Suprapubic skin (tissue), 4 donors: ENCODE results near the gene HAPLN1.

ENCODE experiments used
- EP300 ChIP-seq: sonication (generic); formaldehyde crosslinking; IDR thresholded peaks from one replicate; pipeline ENCODE4 v1.6.1; 2017; ENCODE audit warnings: antibody characterized with exemption
- POLR2A ChIP-seq, 2 donors: fragments of 450-650 bp; IDR thresholded peaks; one replicate each; pipeline ENCODE4 v1.6.1; 2017; ENCODE audit warnings: antibody characterized with exemption in 2 of 2, mild to moderate bottlenecking in 2 of 2, moderate library complexity in 2 of 2
- POLR2AphosphoS5 ChIP-seq, 3 donors: sonication (generic); formaldehyde crosslinking; IDR thresholded peaks; one replicate each; pipeline ENCODE4 v1.6.1; 2017; ENCODE audit warnings: antibody characterized with exemption in 3 of 3
- TF ChIP-seq, protein P1 (sequence below), 2 donors: fragments of 200-600 bp in 1 of 2; fragments of 450-650 bp in 1 of 2; sonication (generic) in 1 of 2; IDR thresholded peaks; one replicate each; pipeline ENCODE4 v1.5.1; 2016 to 2019; ENCODE audit warnings: antibody characterized with exemption in 2 of 2, mild to moderate bottlenecking in 1 of 2, moderate library complexity in 1 of 2

DNA sequence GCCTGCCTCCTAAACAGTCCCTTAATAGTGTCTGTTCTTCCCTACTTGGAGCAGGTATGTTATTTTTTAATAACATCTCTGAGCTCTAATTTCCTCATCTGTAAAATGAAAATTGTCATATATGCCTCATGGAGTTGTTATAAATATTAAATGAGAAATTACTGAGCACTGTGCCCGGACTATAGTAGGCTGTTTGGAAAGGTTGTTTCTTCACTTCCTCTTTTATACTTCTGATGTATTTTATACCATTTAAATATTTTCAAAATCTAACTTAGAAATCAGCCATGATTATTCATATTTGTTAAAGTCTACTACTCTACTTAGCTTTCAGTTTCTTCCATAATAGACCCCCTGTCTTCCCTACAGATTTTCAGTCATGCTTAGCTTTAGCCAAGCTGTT lies 30.5 kb upstream of the HAPLN1 start:
- TF ChIP-seq, protein P1, sequence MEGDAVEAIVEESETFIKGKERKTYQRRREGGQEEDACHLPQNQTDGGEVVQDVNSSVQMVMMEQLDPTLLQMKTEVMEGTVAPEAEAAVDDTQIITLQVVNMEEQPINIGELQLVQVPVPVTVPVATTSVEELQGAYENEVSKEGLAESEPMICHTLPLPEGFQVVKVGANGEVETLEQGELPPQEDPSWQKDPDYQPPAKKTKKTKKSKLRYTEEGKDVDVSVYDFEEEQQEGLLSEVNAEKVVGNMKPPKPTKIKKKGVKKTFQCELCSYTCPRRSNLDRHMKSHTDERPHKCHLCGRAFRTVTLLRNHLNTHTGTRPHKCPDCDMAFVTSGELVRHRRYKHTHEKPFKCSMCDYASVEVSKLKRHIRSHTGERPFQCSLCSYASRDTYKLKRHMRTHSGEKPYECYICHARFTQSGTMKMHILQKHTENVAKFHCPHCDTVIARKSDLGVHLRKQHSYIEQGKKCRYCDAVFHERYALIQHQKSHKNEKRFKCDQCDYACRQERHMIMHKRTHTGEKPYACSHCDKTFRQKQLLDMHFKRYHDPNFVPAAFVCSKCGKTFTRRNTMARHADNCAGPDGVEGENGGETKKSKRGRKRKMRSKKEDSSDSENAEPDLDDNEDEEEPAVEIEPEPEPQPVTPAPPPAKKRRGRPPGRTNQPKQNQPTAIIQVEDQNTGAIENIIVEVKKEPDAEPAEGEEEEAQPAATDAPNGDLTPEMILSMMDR (IDR thresholded peaks at IDR 0.05), result no peak
- no peak for TF ChIP-seq POLR2AphosphoS5 (IDR thresholded peaks at IDR 0.05)
- TF ChIP-seq POLR2A (IDR thresholded peaks at IDR 0.05), result no peak
- TF ChIP-seq EP300, result no peak
